ENCODE results near the gene ACTBL2.
"Not testable (repeated sequence)": the region's sequence is repeated elsewhere in the genome, so short reads cannot be mapped to it uniquely, and the experiment has no call there.

The ACTBL2 gene

GRCh38 chr5:57494104-57495098, 11.8 kb upstream of the ACTBL2 start:
- no peak for DNase-seq (ENCODE audit: extremely low read depth in 1 of 2, low read depth in 1 of 2)

GRCh38 chr5:57493034-57493433, 10.4 kb upstream of the ACTBL2 start:
- no peak for DNase-seq (ENCODE audit: extremely low read depth in 1 of 2, low read depth in 1 of 2)

GRCh38 chr5:57492632-57493031, 10.0 kb upstream of the ACTBL2 start:
- no peak for DNase-seq (ENCODE audit: extremely low read depth in 1 of 2, low read depth in 1 of 2)

GRCh38 chr5:57491369-57491965, 8.9 kb upstream of the ACTBL2 start:
- no peak for DNase-seq (ENCODE audit: extremely low read depth in 1 of 2, low read depth in 1 of 2)

- no peak for DNase-seq (ENCODE audit: extremely low read depth in 1 of 2, low read depth in 1 of 2)
These were observed 5.8 kb upstream of the ACTBL2 start for GRCh38 chr5:57488215-57488955.

- DNase-seq (ENCODE audit: extremely low read depth in 1 of 2, low read depth in 1 of 2) = no peak
These were observed 3.5 kb upstream of the ACTBL2 start for GRCh38 chr5:57486027-57486602.

GRCh38 chr5:57478826-57479225, 3.8 kb downstream of the ACTBL2 start:
- DNase-seq (ENCODE audit: extremely low read depth in 1 of 2, low read depth in 1 of 2) = no peak

GRCh38 chr5:57476601-57477056, 6.0 kb downstream of the ACTBL2 start:
- no peak for DNase-seq (ENCODE audit: extremely low read depth in 1 of 2, low read depth in 1 of 2)

GRCh38 chr5:57470339-57470738, 12.3 kb downstream of the ACTBL2 start:
- no peak for DNase-seq (ENCODE audit: extremely low read depth in 1 of 2, low read depth in 1 of 2)

- DNase-seq (ENCODE audit: extremely low read depth in 1 of 2, low read depth in 1 of 2) = no peak
These were observed 14.0 kb downstream of the ACTBL2 start for GRCh38 chr5:57468481-57469163.

GRCh38 chr5:57466544-57466943, 16.1 kb downstream of the ACTBL2 start:
- DNase-seq (ENCODE audit: extremely low read depth in 1 of 2, low read depth in 1 of 2) = no peak

GRCh38 chr5:57460056-57460455, 22.6 kb downstream of the ACTBL2 start:
- DNase-seq (ENCODE audit: extremely low read depth in 1 of 2, low read depth in 1 of 2) = not testable (repeated sequence)

GRCh38 chr5:57458443-57458842, 24.2 kb downstream of the ACTBL2 start:
- DNase-seq (ENCODE audit: extremely low read depth in 1 of 2, low read depth in 1 of 2) = no peak

GRCh38 chr5:57456531-57457135, 26.0 kb downstream of the ACTBL2 start:
- no peak for DNase-seq (ENCODE audit: extremely low read depth in 1 of 2, low read depth in 1 of 2)

GRCh38 chr5:57455511-57456455, 26.8 kb downstream of the ACTBL2 start:
- no peak for DNase-seq (ENCODE audit: extremely low read depth in 1 of 2, low read depth in 1 of 2)

- DNase-seq (ENCODE audit: extremely low read depth in 1 of 2, low read depth in 1 of 2) = no peak
These were observed 27.7 kb downstream of the ACTBL2 start for GRCh38 chr5:57454896-57455295.

GRCh38 chr5:57453728-57454127, 28.9 kb downstream of the ACTBL2 start:
- DNase-seq (ENCODE audit: extremely low read depth in 1 of 2, low read depth in 1 of 2) = no peak

- DNase-seq (ENCODE audit: extremely low read depth in 1 of 2, low read depth in 1 of 2) = no peak
These were observed 29.7 kb downstream of the ACTBL2 start for GRCh38 chr5:57452885-57453284.
